ENCODE results near the gene HCFC2. TPM values are rescaled to one million over a fixed set of nuclear protein-coding genes. Genes with fewer than 3 reads are reported as not detected.

Gene HCFC2
- total RNA-seq, 1 donor from 2014 or later: 25.1 TPM

- Mint-ChIP-seq H3K9me3 (ENCODE audit: unreplicated experiment) (no peaks in the 10 kb centered on the region), H3K4me3 (ENCODE audit: unreplicated experiment) (no peak overlapping the region), H3K36me3 (ENCODE audit: unreplicated experiment) (no peaks in the 10 kb centered on the region), H3K4me1 (ENCODE audit: low read depth, unreplicated experiment) (no peaks in the 10 kb centered on the region), H3K27ac (ENCODE audit: unreplicated experiment) (no peak overlapping the region), H3K27me3 (ENCODE audit: unreplicated experiment) (no peaks in the 10 kb centered on the region)
- DNase-seq: no peak
- TF ChIP-seq, protein P1, sequence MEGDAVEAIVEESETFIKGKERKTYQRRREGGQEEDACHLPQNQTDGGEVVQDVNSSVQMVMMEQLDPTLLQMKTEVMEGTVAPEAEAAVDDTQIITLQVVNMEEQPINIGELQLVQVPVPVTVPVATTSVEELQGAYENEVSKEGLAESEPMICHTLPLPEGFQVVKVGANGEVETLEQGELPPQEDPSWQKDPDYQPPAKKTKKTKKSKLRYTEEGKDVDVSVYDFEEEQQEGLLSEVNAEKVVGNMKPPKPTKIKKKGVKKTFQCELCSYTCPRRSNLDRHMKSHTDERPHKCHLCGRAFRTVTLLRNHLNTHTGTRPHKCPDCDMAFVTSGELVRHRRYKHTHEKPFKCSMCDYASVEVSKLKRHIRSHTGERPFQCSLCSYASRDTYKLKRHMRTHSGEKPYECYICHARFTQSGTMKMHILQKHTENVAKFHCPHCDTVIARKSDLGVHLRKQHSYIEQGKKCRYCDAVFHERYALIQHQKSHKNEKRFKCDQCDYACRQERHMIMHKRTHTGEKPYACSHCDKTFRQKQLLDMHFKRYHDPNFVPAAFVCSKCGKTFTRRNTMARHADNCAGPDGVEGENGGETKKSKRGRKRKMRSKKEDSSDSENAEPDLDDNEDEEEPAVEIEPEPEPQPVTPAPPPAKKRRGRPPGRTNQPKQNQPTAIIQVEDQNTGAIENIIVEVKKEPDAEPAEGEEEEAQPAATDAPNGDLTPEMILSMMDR (IDR thresholded peaks at IDR 0.05; ENCODE audit: partially characterized antibody, unreplicated experiment): no peak
These were observed 58.0 kb downstream of the HCFC2 start for GRCh38 chr12:104122298-104122697.

DNA sequence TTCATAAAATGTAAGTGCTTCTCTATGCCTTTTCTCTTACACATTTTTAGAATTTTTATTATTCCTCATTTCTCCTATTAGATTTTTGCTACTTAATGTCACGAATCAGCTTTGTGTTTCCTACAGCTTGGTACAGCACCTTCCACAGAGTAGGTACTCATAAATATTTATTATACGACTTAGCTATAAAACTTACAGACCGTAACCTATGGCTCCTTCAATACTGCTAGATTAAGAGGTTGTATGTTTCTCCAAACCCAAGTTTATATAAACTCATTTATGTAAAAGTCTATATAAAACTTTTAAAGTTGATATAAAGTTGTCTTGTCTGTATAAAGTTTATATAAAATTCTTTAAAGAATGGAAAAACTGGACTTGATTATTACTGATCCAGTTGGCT, 62.2 kb downstream of the HCFC2 start:
- no peaks in the 10 kb centered on the region for H3K27me3 Mint-ChIP-seq (ENCODE audit: unreplicated experiment)
- no peaks in the 10 kb centered on the region for H3K36me3 Mint-ChIP-seq (ENCODE audit: unreplicated experiment)

GRCh38 chr12:104130760-104131159, 66.4 kb downstream of the HCFC2 start:
- TF ChIP-seq, protein P1 (IDR thresholded peaks at IDR 0.05; ENCODE audit: partially characterized antibody, unreplicated experiment): no peak
- Mint-ChIP-seq H3K9me3 (ENCODE audit: unreplicated experiment) (peaks cover 2% of the 10 kb centered on the region), H3K4me1 (ENCODE audit: low read depth, unreplicated experiment) (peaks cover 10% of the 10 kb centered on the region), H3K27ac (ENCODE audit: unreplicated experiment) (no peak overlapping the region), H3K27me3 (ENCODE audit: unreplicated experiment) (no peaks in the 10 kb centered on the region), H3K4me3 (ENCODE audit: unreplicated experiment) (no peak overlapping the region), H3K36me3 (ENCODE audit: unreplicated experiment) (no peaks in the 10 kb centered on the region)
- DNase-seq: no peak

More for the DNA sequence above, 62.2 kb downstream of the HCFC2 start:
- H3K9me3 Mint-ChIP-seq (ENCODE audit: unreplicated experiment): no peaks in the 10 kb centered on the region
- H3K4me3 Mint-ChIP-seq (ENCODE audit: unreplicated experiment): no peak overlapping the region
- peaks cover 2% of the 10 kb centered on the region for H3K4me1 Mint-ChIP-seq (ENCODE audit: low read depth, unreplicated experiment)
- H3K27ac Mint-ChIP-seq (ENCODE audit: unreplicated experiment): no peak overlapping the region
- DNase-seq: no peak
- TF ChIP-seq, protein P1 (IDR thresholded peaks at IDR 0.05; ENCODE audit: partially characterized antibody, unreplicated experiment): no peak

DNA sequence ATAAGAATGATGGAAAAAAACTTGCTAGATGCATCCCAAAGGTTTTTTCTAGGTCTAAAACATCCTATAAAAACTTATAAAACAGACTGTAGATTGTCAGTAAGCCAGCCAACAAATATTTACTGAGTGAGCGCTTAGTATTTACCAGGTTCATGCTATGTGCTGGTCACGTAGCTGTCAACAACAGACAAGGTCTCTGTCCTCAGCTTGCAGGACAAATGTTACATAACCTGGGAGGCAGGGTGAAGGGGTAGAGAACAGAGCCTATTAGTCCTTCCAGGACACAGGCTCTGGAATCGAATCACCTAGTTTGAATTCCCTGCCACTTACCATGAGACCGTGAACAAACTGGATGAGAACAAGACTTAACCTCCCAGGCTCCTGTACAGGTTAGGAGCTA, 67.3 kb downstream of the HCFC2 start:
- Mint-ChIP-seq H3K27ac (ENCODE audit: unreplicated experiment) (no peak overlapping the region), H3K4me1 (ENCODE audit: low read depth, unreplicated experiment) (peaks cover 16% of the 10 kb centered on the region), H3K36me3 (ENCODE audit: unreplicated experiment) (no peaks in the 10 kb centered on the region), H3K27me3 (ENCODE audit: unreplicated experiment) (no peaks in the 10 kb centered on the region), H3K9me3 (ENCODE audit: unreplicated experiment) (peaks cover 2% of the 10 kb centered on the region), H3K4me3 (ENCODE audit: unreplicated experiment) (no peak overlapping the region)
- TF ChIP-seq, protein P1 (IDR thresholded peaks at IDR 0.05; ENCODE audit: partially characterized antibody, unreplicated experiment): no peak
- DNase-seq: no peak

- peaks cover 2% of the 10 kb centered on the region for H3K9me3 Mint-ChIP-seq (ENCODE audit: unreplicated experiment)
- H3K4me1 Mint-ChIP-seq (ENCODE audit: low read depth, unreplicated experiment): peaks cover 18% of the 10 kb centered on the region
- TF ChIP-seq, protein P1 (IDR thresholded peaks at IDR 0.05; ENCODE audit: partially characterized antibody, unreplicated experiment): no peak
- no peaks in the 10 kb centered on the region for H3K27me3 Mint-ChIP-seq (ENCODE audit: unreplicated experiment)
- H3K36me3 Mint-ChIP-seq (ENCODE audit: unreplicated experiment): no peaks in the 10 kb centered on the region
- no peak overlapping the region for H3K27ac Mint-ChIP-seq (ENCODE audit: unreplicated experiment)
- peak overlapping the region; percentile 17 for H3K4me3 Mint-ChIP-seq (ENCODE audit: unreplicated experiment)
- no peak for DNase-seq
These were observed 68.1 kb downstream of the HCFC2 start for GRCh38 chr12:104132351-104132956.
